Measurements from ENCODE around the gene SGO2. TPM values are rescaled to one million over a fixed set of nuclear protein-coding genes. Genes with fewer than 3 reads are reported as not detected.

Gene SGO2
- total and polyA plus RNA-seq, 10 of the 15 experiments (the other 5 are each of a cell fraction or from before 2014, with no cell fraction given) = 15.8 to 55.2 (median 24.3) TPM

DNA sequence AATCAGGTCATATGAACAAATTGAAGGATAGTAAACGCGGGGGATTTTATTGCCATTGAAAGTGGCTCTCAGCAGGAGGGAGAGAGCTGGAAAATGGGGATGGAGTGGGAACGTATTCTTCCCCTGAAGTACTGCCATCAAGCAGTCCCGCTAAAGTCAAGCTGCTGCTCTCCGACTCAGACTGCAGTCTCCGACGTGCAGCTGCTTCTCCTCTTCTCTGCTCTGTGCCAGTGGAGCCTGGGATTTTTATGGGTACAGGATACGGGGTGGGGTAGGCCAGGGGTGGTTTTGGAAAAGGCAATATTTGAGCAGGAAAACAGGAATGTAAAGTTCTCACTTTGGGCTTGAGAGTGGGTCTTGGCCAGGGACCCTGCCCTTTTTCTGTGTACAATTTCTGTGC lies 49.2 kb upstream of the SGO2 start:
- WGBS (ENCODE audit: insufficient coverage, insufficient replicate concordance, low lambda C conversion rate, missing lambda C conversion rate) = 95% methylated on average over 8 of the region's 8 CpGs
- ATAC-seq (no peak), FAIRE-seq (no peak), DNase-seq (ENCODE audit: low read depth, low spot score) (no peak)
- ChIA-PET POLR2A (no interaction called here), SMC1A (ENCODE audit: uncharacterized antibody, unreplicated experiment) (interaction anchor here (0.6 to 1.7 kb wide), 3 partner anchors 22 to 497 kb away, joined by 3 to 7 read pairs (median 5); no protein-coding TSS in a partner anchor), RAD21 (ENCODE audit: unreplicated experiment) (interaction anchor here (0.6 to 1.1 kb wide), 3 partner anchors 103 to 1167 kb away, joined by 3 to 4 read pairs (median 3); partner anchors contain the start of gene TMEM237), CTCF (interaction anchor here (1.3 to 2.4 kb wide), 3 partner anchors 14 to 498 kb away, joined by 3 to 18 read pairs (median 3); no protein-coding TSS in a partner anchor)
- H3K9me3 ChIP-seq (replicated peaks; ENCODE audit: control insufficient read depth, insufficient read depth, low read length) = no peaks in the 10 kb centered on the region
- in situ Hi-C loops (cut with MboI) (no loop called here), intact Hi-C loops (cut with micrococcal nuclease; ENCODE audit: unreplicated experiment) (no loop called here)
- no peak overlapping the region for H3K27ac ChIP-seq (ENCODE audit: control insufficient read depth, insufficient read depth)
- H3K4me2 ChIP-seq (ENCODE audit: control insufficient read depth, insufficient read depth) = no peak overlapping the region
- no peak for TF ChIP-seq ZNF217 (IDR thresholded peaks at IDR 0.05)
- TF ChIP-seq WRNIP1 (IDR thresholded peaks at IDR 0.05; ENCODE audit: borderline replicate concordance, low read depth, low read length) = no peak
- TF ChIP-seq, protein P1, sequence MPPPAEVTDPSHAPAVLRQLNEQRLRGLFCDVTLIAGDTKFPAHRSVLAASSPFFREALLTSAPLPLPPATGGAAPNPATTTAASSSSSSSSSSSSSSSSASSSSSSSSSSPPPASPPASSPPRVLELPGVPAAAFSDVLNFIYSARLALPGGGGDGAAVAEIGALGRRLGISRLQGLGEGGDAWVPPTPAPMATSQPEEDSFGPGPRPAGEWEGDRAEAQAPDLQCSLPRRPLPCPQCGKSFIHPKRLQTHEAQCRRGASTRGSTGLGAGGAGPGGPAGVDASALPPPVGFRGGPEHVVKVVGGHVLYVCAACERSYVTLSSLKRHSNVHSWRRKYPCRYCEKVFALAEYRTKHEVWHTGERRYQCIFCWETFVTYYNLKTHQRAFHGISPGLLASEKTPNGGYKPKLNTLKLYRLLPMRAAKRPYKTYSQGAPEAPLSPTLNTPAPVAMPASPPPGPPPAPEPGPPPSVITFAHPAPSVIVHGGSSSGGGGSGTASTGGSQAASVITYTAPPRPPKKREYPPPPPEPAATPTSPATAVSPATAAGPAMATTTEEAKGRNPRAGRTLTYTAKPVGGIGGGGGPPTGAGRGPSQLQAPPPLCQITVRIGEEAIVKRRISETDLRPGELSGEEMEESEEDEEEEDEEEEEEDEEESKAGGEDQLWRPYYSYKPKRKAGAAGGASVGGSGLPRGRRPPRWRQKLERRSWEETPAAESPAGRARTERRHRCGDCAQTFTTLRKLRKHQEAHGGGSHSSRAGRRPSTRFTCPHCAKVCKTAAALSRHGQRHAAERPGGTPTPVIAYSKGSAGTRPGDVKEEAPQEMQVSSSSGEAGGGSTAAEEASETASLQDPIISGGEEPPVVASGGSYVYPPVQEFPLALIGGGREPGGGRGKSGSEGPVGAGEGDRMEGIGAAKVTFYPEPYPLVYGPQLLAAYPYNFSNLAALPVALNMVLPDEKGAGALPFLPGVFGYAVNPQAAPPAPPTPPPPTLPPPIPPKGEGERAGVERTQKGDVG (CRISPR knock-in tag; IDR thresholded peaks at IDR 0.05) = no peak
- TF ChIP-seq KLF5 (IDR thresholded peaks at IDR 0.05; ENCODE audit: partially characterized antibody) = no peak
- TF ChIP-seq, protein P2, sequence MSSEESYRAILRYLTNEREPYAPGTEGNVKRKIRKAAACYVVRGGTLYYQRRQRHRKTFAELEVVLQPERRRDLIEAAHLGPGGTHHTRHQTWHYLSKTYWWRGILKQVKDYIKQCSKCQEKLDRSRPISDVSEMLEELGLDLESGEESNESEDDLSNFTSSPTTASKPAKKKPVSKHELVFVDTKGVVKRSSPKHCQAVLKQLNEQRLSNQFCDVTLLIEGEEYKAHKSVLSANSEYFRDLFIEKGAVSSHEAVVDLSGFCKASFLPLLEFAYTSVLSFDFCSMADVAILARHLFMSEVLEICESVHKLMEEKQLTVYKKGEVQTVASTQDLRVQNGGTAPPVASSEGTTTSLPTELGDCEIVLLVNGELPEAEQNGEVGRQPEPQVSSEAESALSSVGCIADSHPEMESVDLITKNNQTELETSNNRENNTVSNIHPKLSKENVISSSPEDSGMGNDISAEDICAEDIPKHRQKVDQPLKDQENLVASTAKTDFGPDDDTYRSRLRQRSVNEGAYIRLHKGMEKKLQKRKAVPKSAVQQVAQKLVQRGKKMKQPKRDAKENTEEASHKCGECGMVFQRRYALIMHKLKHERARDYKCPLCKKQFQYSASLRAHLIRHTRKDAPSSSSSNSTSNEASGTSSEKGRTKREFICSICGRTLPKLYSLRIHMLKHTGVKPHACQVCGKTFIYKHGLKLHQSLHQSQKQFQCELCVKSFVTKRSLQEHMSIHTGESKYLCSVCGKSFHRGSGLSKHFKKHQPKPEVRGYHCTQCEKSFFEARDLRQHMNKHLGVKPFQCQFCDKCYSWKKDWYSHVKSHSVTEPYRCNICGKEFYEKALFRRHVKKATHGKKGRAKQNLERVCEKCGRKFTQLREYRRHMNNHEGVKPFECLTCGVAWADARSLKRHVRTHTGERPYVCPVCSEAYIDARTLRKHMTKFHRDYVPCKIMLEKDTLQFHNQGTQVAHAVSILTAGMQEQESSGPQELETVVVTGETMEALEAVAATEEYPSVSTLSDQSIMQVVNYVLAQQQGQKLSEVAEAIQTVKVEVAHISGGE (CRISPR knock-in tag; IDR thresholded peaks at IDR 0.05) = no peak
- TF ChIP-seq, protein P3, sequence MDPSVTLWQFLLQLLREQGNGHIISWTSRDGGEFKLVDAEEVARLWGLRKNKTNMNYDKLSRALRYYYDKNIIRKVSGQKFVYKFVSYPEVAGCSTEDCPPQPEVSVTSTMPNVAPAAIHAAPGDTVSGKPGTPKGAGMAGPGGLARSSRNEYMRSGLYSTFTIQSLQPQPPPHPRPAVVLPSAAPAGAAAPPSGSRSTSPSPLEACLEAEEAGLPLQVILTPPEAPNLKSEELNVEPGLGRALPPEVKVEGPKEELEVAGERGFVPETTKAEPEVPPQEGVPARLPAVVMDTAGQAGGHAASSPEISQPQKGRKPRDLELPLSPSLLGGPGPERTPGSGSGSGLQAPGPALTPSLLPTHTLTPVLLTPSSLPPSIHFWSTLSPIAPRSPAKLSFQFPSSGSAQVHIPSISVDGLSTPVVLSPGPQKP (IDR thresholded peaks at IDR 0.05; ENCODE audit: low read depth, low read length) = no peak
- no peak for TF ChIP-seq RCOR1 (conservative IDR thresholded peaks at IDR 0.05; ENCODE audit: low read depth, low read length)
- no peak for TF ChIP-seq POU2F2 (IDR thresholded peaks at IDR 0.05; ENCODE audit: borderline replicate concordance, low read depth, low read length)
- no peak for TF ChIP-seq YBX1 (IDR thresholded peaks at IDR 0.05)
- no peak for TF ChIP-seq CHD4 (IDR thresholded peaks at IDR 0.05)
- no peak for TF ChIP-seq CREB1 (IDR thresholded peaks at IDR 0.05; ENCODE audit: low read depth)
- TF ChIP-seq, protein P4, sequence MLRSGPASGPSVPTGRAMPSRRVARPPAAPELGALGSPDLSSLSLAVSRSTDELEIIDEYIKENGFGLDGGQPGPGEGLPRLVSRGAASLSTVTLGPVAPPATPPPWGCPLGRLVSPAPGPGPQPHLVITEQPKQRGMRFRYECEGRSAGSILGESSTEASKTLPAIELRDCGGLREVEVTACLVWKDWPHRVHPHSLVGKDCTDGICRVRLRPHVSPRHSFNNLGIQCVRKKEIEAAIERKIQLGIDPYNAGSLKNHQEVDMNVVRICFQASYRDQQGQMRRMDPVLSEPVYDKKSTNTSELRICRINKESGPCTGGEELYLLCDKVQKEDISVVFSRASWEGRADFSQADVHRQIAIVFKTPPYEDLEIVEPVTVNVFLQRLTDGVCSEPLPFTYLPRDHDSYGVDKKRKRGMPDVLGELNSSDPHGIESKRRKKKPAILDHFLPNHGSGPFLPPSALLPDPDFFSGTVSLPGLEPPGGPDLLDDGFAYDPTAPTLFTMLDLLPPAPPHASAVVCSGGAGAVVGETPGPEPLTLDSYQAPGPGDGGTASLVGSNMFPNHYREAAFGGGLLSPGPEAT (IDR thresholded peaks at IDR 0.05; ENCODE audit: low read depth) = no peak
- TF ChIP-seq, protein P5, sequence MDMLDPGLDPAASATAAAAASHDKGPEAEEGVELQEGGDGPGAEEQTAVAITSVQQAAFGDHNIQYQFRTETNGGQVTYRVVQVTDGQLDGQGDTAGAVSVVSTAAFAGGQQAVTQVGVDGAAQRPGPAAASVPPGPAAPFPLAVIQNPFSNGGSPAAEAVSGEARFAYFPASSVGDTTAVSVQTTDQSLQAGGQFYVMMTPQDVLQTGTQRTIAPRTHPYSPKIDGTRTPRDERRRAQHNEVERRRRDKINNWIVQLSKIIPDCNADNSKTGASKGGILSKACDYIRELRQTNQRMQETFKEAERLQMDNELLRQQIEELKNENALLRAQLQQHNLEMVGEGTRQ (IDR thresholded peaks at IDR 0.05; ENCODE audit: borderline replicate concordance, low read depth, low read length) = no peak
- no peak for TF ChIP-seq EZH2 (IDR thresholded peaks at IDR 0.05; ENCODE audit: borderline replicate concordance, control insufficient read depth, low read depth, low read length)
- H3K9ac ChIP-seq (ENCODE audit: control insufficient read depth, insufficient read depth, low read length) = no peak overlapping the region
- peaks cover 17% of the 10 kb centered on the region for H3K4me1 ChIP-seq (ENCODE audit: control insufficient read depth, insufficient read depth, low read length)
- H3K27me3 ChIP-seq (replicated peaks in 1 of 2; ENCODE audit: control insufficient read depth in 2 of 2, insufficient read depth in 2 of 2, low read length in 1 of 2) = no peaks in the 10 kb centered on the region
- H3K79me2 ChIP-seq (ENCODE audit: control insufficient read depth, insufficient read depth, low read length) = no peaks in the 10 kb centered on the region
- BruUV-seq (replicated peaks) = no TSS peak
- no peaks in the 10 kb centered on the region for H4K20me1 ChIP-seq (ENCODE audit: control insufficient read depth, insufficient read depth)
- H2AFZ ChIP-seq (ENCODE audit: control insufficient read depth, low read depth, low read length) = no peak overlapping the region
- no peak overlapping the region for H3K4me3 ChIP-seq
- peaks cover 2 to 4% of the 10 kb centered on the region in 2 experiments; a peak in 3 of 4 replicates for H3K36me3 ChIP-seq (ENCODE audit: control insufficient read depth in 2 of 2, insufficient read depth in 2 of 2, low read length in 1 of 2)

Data from GM12878 (cell line).